Smooth muscle cell (in vitro differentiated cells): ENCODE results near the gene NAPB. TPM values are rescaled to one million over a fixed set of nuclear protein-coding genes. Genes with fewer than 3 reads are reported as not detected.

Experiments used
- DNase-seq: peaks from one replicate; lab custom pipeline; 2025; ENCODE audit not compliant: unreplicated experiment; lab: John Stamatoyannopoulos, UW
- H2AFZ ChIP-seq: fragments of 200-600 bp; sonication (generic); 2 replicates; pipeline ENCODE4 v1.6.0; 2016; ENCODE audit warnings: antibody characterized with exemption, low read depth, mild to moderate bottlenecking
- H3F3A ChIP-seq: fragments of 200-600 bp; sonication (generic); 2 replicates; pipeline ENCODE4 v1.6.0; 2017; ENCODE audit warnings: antibody characterized with exemption, low read depth
- H3K27ac ChIP-seq: fragments of 200-600 bp; sonication (generic); 2 replicates; pipeline ENCODE4 v1.5.1; 2016; ENCODE audit warnings: low read depth, mild to moderate bottlenecking
- H3K27me3 ChIP-seq: fragments of 200-600 bp; sonication (generic); 2 replicates; pipeline ENCODE4 v1.6.1; 2016; ENCODE audit warnings: low read depth, mild to moderate bottlenecking
- H3K36me3 ChIP-seq: fragments of 200-600 bp; sonication (generic); 2 replicates; pipeline ENCODE4 v1.5.1; 2016; ENCODE audit warnings: low read depth
- H3K4me1 ChIP-seq: fragments of 200-600 bp; sonication (generic); 2 replicates; pipeline ENCODE4 v1.5.1; 2016; ENCODE audit warnings: low read depth
- H3K4me2 ChIP-seq: fragments of 200-600 bp; sonication (generic); 2 replicates; pipeline ENCODE4 v1.6.0; 2016; ENCODE audit warnings: mild to moderate bottlenecking
- H3K4me3 ChIP-seq: fragments of 200-600 bp; sonication (generic); 2 replicates; pipeline ENCODE4 v1.5.1; 2016; ENCODE audit warnings: mild to moderate bottlenecking
- H3K79me2 ChIP-seq: fragments of 200-600 bp; sonication (generic); 2 replicates; pipeline ENCODE4 v1.6.0; 2016; ENCODE audit warnings: low read depth, mild to moderate bottlenecking
- H3K9ac ChIP-seq: fragments of 200-600 bp; sonication (generic); 2 replicates; pipeline ENCODE4 v1.6.0; 2016; ENCODE audit warnings: low read depth
- H3K9me3 ChIP-seq: fragments of 200-600 bp; sonication (generic); replicated peaks from 2 replicates; pipeline ENCODE4 v1.5.1; 2016; ENCODE audit warnings: low read depth
- H4K20me1 ChIP-seq: fragments of 200-600 bp; sonication (generic); 2 replicates; pipeline ENCODE4 v1.6.0; 2016; ENCODE audit warnings: low read depth
- CTCF ChIP-seq: fragments of 200-600 bp; sonication (generic); IDR thresholded peaks from 2 replicates; pipeline ENCODE4 v1.5.1; 2017; ENCODE audit warnings: borderline replicate concordance, mild to moderate bottlenecking, antibody characterized with exemption; ENCODE audit not compliant: insufficient read depth, poor library complexity, severe bottlenecking
- WGBS: methylation state at CpG from one replicate; pipeline ENCODE4 v1.1.7; 2016; ENCODE audit warnings: low lambda C conversion rate; 5-methylcytosine and 5-hydroxymethylcytosine counted together
- polyA plus RNA-seq: library from polyadenylated mRNA; unstranded; fragments of >200 nt; fragmentation: Nextera tagmentation; extraction: Ambion mirVana; gene quantifications from 2 replicates; pipeline ENCODE4 v1.2.1, GENCODE V29; 2016
- total RNA-seq: library from RNA; depleted of rRNA; stranded (reverse); fragments of >200 nt; gene quantifications from 2 replicates; pipeline ENCODE4 v1.2.3, GENCODE V29; 2014

The NAPB gene
- total and polyA plus RNA-seq, 2 experiments from 2014 or later: 0.65 to 11.4 TPM

- no peak overlapping the region for H3K27ac ChIP-seq
- H3F3A ChIP-seq: no peaks in the 10 kb centered on the region
- no peak for DNase-seq
- WGBS: 97% methylated on average over 5 of the region's 5 CpGs
- no peak overlapping the region for H3K4me2 ChIP-seq
- H3K36me3 ChIP-seq: peaks cover 11% of the 10 kb centered on the region
- H3K4me1 ChIP-seq: peaks cover 5% of the 10 kb centered on the region
- peaks cover 48% of the 10 kb centered on the region for H4K20me1 ChIP-seq
- H3K4me3 ChIP-seq: no peak overlapping the region
- TF ChIP-seq CTCF: no peak
- no peak overlapping the region for H2AFZ ChIP-seq
- H3K27me3 ChIP-seq: no peaks in the 10 kb centered on the region
- H3K79me2 ChIP-seq: peaks cover 37% of the 10 kb centered on the region
- no peaks in the 10 kb centered on the region for H3K9me3 ChIP-seq
- H3K9ac ChIP-seq: no peak overlapping the region
Observed at GRCh38 chr20:23370274-23370673, 51.0 kb downstream of the NAPB start.

- Histone ChIP-seq H3F3A (no peaks in the 10 kb centered on the region), H4K20me1 (peaks cover 55% of the 10 kb centered on the region), H3K27me3 (no peaks in the 10 kb centered on the region), H3K9ac (no peak overlapping the region), H3K9me3 (no peaks in the 10 kb centered on the region), H3K4me3 (no peak overlapping the region), H3K27ac (peak overlapping the region; percentile 26), H2AFZ (no peak overlapping the region), H3K4me2 (no peak overlapping the region), H3K79me2 (peaks cover 43% of the 10 kb centered on the region), H3K4me1 (peaks cover 5% of the 10 kb centered on the region), H3K36me3 (peaks cover 11% of the 10 kb centered on the region)
- no peak for TF ChIP-seq CTCF
- DNase-seq: no peak
- WGBS: 95% methylated on average over 14 of the region's 14 CpGs
Observed at GRCh38 chr20:23369072-23369823, 52.0 kb downstream of the NAPB start.

DNA sequence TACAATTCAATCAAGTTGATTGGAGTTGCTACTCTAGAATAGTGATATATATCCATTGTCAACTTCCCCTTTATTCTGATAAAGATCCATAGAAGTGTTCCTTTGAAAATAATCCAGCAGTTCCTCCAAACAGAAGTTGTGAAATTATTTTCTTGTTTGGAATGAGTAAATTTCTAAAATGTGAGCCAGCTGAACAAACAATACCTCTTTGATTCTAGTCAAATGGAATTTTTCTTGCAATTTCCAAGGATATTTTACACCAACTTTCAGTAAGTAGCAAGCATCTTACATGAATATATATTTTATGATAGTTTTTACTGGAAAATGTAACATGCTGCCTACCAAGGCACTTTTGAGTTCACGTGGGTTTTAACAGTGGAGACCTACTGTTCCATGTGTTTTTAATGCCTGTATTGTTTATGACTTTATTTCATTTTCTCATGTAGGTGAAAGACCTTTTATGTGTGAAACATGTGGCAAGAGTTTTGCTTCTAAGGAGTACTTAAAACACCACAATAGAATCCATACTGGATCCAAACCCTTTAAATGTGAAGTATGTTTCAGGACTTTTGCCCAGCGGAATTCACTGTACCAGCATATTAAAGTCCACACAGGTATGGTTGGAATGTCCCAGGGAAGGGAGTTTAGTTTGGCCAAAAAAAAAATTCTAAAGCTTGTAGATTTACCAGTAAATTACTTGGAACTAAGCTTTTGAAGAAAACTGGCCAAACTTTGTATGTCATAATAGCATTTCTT is 52.8 kb downstream of the NAPB start:
- H3K9me3 ChIP-seq: no peaks in the 10 kb centered on the region
- H3K27ac ChIP-seq: peak overlapping the region; percentile 26
- no peak overlapping the region for H3K9ac ChIP-seq
- WGBS: 94% methylated on average over 2 of the region's 2 CpGs
- peaks cover 5% of the 10 kb centered on the region for H3K4me1 ChIP-seq
- H3K27me3 ChIP-seq: no peaks in the 10 kb centered on the region
- no peak overlapping the region for H3K4me2 ChIP-seq
- H4K20me1 ChIP-seq: peaks cover 61% of the 10 kb centered on the region
- no peaks in the 10 kb centered on the region for H3F3A ChIP-seq
- no peak for TF ChIP-seq CTCF
- H3K36me3 ChIP-seq: peaks cover 11% of the 10 kb centered on the region
- DNase-seq: no peak
- peaks cover 50% of the 10 kb centered on the region for H3K79me2 ChIP-seq
- no peak overlapping the region for H3K4me3 ChIP-seq
- no peak overlapping the region for H2AFZ ChIP-seq
